Activated T-cell treated with anti-CD3 and anti-CD28 coated beads, Interleukin-2, amount 50 U/mL, for 24 hours (primary cell): ENCODE measurements around the gene EPHB1.
"Not testable (repeated sequence)": the region's sequence is repeated elsewhere in the genome, so short reads cannot be mapped to it uniquely, and the experiment has no call there.

Experiments used
- DNase-seq: peaks from one replicate; pipeline ENCODE4 v3.0.0-alpha.2; 2020
- H3K27ac Mint-ChIP-seq: 2 replicates; pipeline ENCODE4 v1.8.0; 2020; ENCODE audit warnings: mild to moderate bottlenecking, mixed read lengths
- H3K27me3 Mint-ChIP-seq: 2 replicates; pipeline ENCODE4 v1.8.0; 2020; ENCODE audit warnings: mixed read lengths
- H3K36me3 Mint-ChIP-seq: 2 replicates; pipeline ENCODE4 v1.8.0; 2020; ENCODE audit warnings: low read depth, mixed read lengths
- H3K4me1 Mint-ChIP-seq: 2 replicates; pipeline ENCODE4 v1.8.0; 2020; ENCODE audit warnings: low read depth, mixed read lengths
- H3K4me3 Mint-ChIP-seq: 2 replicates; pipeline ENCODE4 v1.8.0; 2020; ENCODE audit warnings: mild to moderate bottlenecking, moderate library complexity, mixed read lengths
- H3K9me3 Mint-ChIP-seq: 2 replicates; pipeline ENCODE4 v1.8.0; 2020; ENCODE audit warnings: mixed read lengths

The EPHB1 gene

GRCh38 chr3:135214400-135214799 is 419.3 kb downstream of the EPHB1 start:
- Mint-ChIP-seq H3K27ac (no peak overlapping the region), H3K27me3 (no peaks in the 10 kb centered on the region), H3K36me3 (no peaks in the 10 kb centered on the region), H3K4me3 (no peak overlapping the region), H3K4me1 (no peaks in the 10 kb centered on the region), H3K9me3 (no peaks in the 10 kb centered on the region)
- DNase-seq: no peak

GRCh38 chr3:135215516-135215915 is 420.5 kb downstream of the EPHB1 start:
- no peak for DNase-seq
- H3K9me3 Mint-ChIP-seq: no peaks in the 10 kb centered on the region
- H3K4me3 Mint-ChIP-seq: no peak overlapping the region
- no peaks in the 10 kb centered on the region for H3K27me3 Mint-ChIP-seq
- no peaks in the 10 kb centered on the region for H3K4me1 Mint-ChIP-seq
- no peak overlapping the region for H3K27ac Mint-ChIP-seq
- no peaks in the 10 kb centered on the region for H3K36me3 Mint-ChIP-seq

- Mint-ChIP-seq H3K9me3 (no peaks in the 10 kb centered on the region), H3K4me3 (no peak overlapping the region), H3K36me3 (no peaks in the 10 kb centered on the region), H3K4me1 (no peaks in the 10 kb centered on the region), H3K27me3 (no peaks in the 10 kb centered on the region), H3K27ac (no peak overlapping the region)
- DNase-seq: no peak
Observed at GRCh38 chr3:135216659-135217058, 421.6 kb downstream of the EPHB1 start.

- Mint-ChIP-seq H3K4me1 (no peaks in the 10 kb centered on the region), H3K4me3 (no peak overlapping the region), H3K27me3 (no peaks in the 10 kb centered on the region), H3K27ac (no peak overlapping the region), H3K9me3 (no peaks in the 10 kb centered on the region), H3K36me3 (no peaks in the 10 kb centered on the region)
- no peak for DNase-seq
Observed at GRCh38 chr3:135217730-135218129, 422.7 kb downstream of the EPHB1 start.

GRCh38 chr3:135218304-135218703 is 423.2 kb downstream of the EPHB1 start:
- H3K4me1 Mint-ChIP-seq: no peaks in the 10 kb centered on the region
- no peaks in the 10 kb centered on the region for H3K27me3 Mint-ChIP-seq
- H3K36me3 Mint-ChIP-seq: no peaks in the 10 kb centered on the region
- DNase-seq: no peak
- no peak overlapping the region for H3K4me3 Mint-ChIP-seq
- no peak overlapping the region for H3K27ac Mint-ChIP-seq
- no peaks in the 10 kb centered on the region for H3K9me3 Mint-ChIP-seq

GRCh38 chr3:135218782-135219181 is 423.7 kb downstream of the EPHB1 start:
- Mint-ChIP-seq H3K9me3 (no peaks in the 10 kb centered on the region), H3K27ac (no peak overlapping the region), H3K27me3 (no peaks in the 10 kb centered on the region), H3K4me3 (no peak overlapping the region), H3K36me3 (no peaks in the 10 kb centered on the region), H3K4me1 (no peaks in the 10 kb centered on the region)
- DNase-seq: no peak

- DNase-seq: no peak
- Mint-ChIP-seq H3K4me3 (no peak overlapping the region), H3K27ac (no peak overlapping the region), H3K9me3 (no peaks in the 10 kb centered on the region), H3K4me1 (no peaks in the 10 kb centered on the region), H3K36me3 (no peaks in the 10 kb centered on the region), H3K27me3 (no peaks in the 10 kb centered on the region)
Observed at GRCh38 chr3:135224815-135225362, 429.8 kb downstream of the EPHB1 start.

- no peak for DNase-seq
- H3K27me3 Mint-ChIP-seq: no peaks in the 10 kb centered on the region
- no peaks in the 10 kb centered on the region for H3K4me1 Mint-ChIP-seq
- no peaks in the 10 kb centered on the region for H3K9me3 Mint-ChIP-seq
- H3K36me3 Mint-ChIP-seq: no peaks in the 10 kb centered on the region
- H3K4me3 Mint-ChIP-seq: no peak overlapping the region
- H3K27ac Mint-ChIP-seq: no peak overlapping the region
Observed at GRCh38 chr3:135226057-135226456, 431.0 kb downstream of the EPHB1 start.

- Mint-ChIP-seq H3K36me3 (no peaks in the 10 kb centered on the region), H3K27me3 (no peaks in the 10 kb centered on the region), H3K4me3 (no peak overlapping the region), H3K9me3 (no peaks in the 10 kb centered on the region), H3K27ac (no peak overlapping the region), H3K4me1 (no peaks in the 10 kb centered on the region)
- DNase-seq: no peak
Observed at GRCh38 chr3:135228201-135228600, 433.1 kb downstream of the EPHB1 start.

- DNase-seq: no peak
- H3K4me1 Mint-ChIP-seq: no peaks in the 10 kb centered on the region
- no peak overlapping the region for H3K4me3 Mint-ChIP-seq
- H3K9me3 Mint-ChIP-seq: peaks cover under 1% of the 10 kb centered on the region
- H3K36me3 Mint-ChIP-seq: no peaks in the 10 kb centered on the region
- H3K27ac Mint-ChIP-seq: no peak overlapping the region
- no peaks in the 10 kb centered on the region for H3K27me3 Mint-ChIP-seq
Observed at GRCh38 chr3:135229018-135229495, 434.0 kb downstream of the EPHB1 start.

- H3K4me1 Mint-ChIP-seq: no peaks in the 10 kb centered on the region
- no peaks in the 10 kb centered on the region for H3K36me3 Mint-ChIP-seq
- H3K4me3 Mint-ChIP-seq: no peak overlapping the region
Observed at GRCh38 chr3:135231737-135232136, 436.7 kb downstream of the EPHB1 start.

GRCh38 chr3:135232226-135232625 is 437.2 kb downstream of the EPHB1 start:
- Mint-ChIP-seq H3K27me3 (no peaks in the 10 kb centered on the region), H3K4me1 (no peaks in the 10 kb centered on the region), H3K9me3 (peaks cover 2% of the 10 kb centered on the region), H3K36me3 (no peaks in the 10 kb centered on the region), H3K4me3 (no peak overlapping the region), H3K27ac (no peak overlapping the region)
- no peak for DNase-seq

More at GRCh38 chr3:135231737-135232136, 436.7 kb downstream of the EPHB1 start:
- H3K27ac Mint-ChIP-seq: no peak overlapping the region
- H3K9me3 Mint-ChIP-seq: peaks cover 2% of the 10 kb centered on the region
- H3K27me3 Mint-ChIP-seq: no peaks in the 10 kb centered on the region
- DNase-seq: no peak

GRCh38 chr3:135233476-135233875 is 438.4 kb downstream of the EPHB1 start:
- not testable (repeated sequence) for H3K4me3 Mint-ChIP-seq, H3K9me3 Mint-ChIP-seq, H3K27me3 Mint-ChIP-seq, H3K4me1 Mint-ChIP-seq, DNase-seq, H3K27ac Mint-ChIP-seq, H3K36me3 Mint-ChIP-seq

GRCh38 chr3:135235541-135235940 is 440.5 kb downstream of the EPHB1 start:
- H3K36me3 Mint-ChIP-seq: no peaks in the 10 kb centered on the region
- H3K4me3 Mint-ChIP-seq: no peak overlapping the region
- no peak for DNase-seq
- no peaks in the 10 kb centered on the region for H3K4me1 Mint-ChIP-seq
- H3K27ac Mint-ChIP-seq: no peak overlapping the region
- H3K27me3 Mint-ChIP-seq: no peaks in the 10 kb centered on the region
- peaks cover 2% of the 10 kb centered on the region for H3K9me3 Mint-ChIP-seq

GRCh38 chr3:135237371-135238143 is 442.5 kb downstream of the EPHB1 start:
- Mint-ChIP-seq H3K27ac (no peak overlapping the region), H3K27me3 (no peaks in the 10 kb centered on the region), H3K36me3 (no peaks in the 10 kb centered on the region), H3K4me1 (no peaks in the 10 kb centered on the region), H3K4me3 (no peak overlapping the region), H3K9me3 (peaks cover 2% of the 10 kb centered on the region)
- no peak for DNase-seq
